Heart right ventricle (tissue), 16 donors: ENCODE measurements around the gene TMEM11. TPM values are rescaled to one million over a fixed set of nuclear protein-coding genes. Genes with fewer than 3 reads are reported as not detected.

Experiments used
- ATAC-seq, 8 donors: fragments of 200-7000 bp; cut with Tn5 transposase; one replicate each; pipeline ENCODE4 v1.9.1; 2020; ENCODE audit warnings: mild to moderate bottlenecking in 8 of 8, moderate library complexity in 8 of 8, moderate number of reproducible peaks in 1 of 8
- DNase-seq, 2 donors: peaks; one replicate each; pipeline ENCODE4 v3.0.0-alpha.2; 2020
- H3K27ac ChIP-seq, 10 donors: fragments of 200-600 bp; sonication (generic) in 2 of 10; one replicate each; pipeline versions ENCODE4 v1.5.0 to v1.8.0; 2020 to 2022; ENCODE audit warnings: mild to moderate bottlenecking in 3 of 10
- H3K27me3 ChIP-seq, 7 donors: fragments of 200-600 bp; one replicate each; pipeline ENCODE4 v1.8.0; 2021 to 2022; ENCODE audit warnings: mild to moderate bottlenecking in 2 of 7
- H3K36me3 ChIP-seq, 9 donors: fragments of 200-600 bp; sonication (generic) in 1 of 9; one replicate each; pipeline versions ENCODE4 v1.5.0 to v1.8.0; 2020 to 2022; ENCODE audit warnings: mild to moderate bottlenecking in 2 of 9
- H3K4me1 ChIP-seq, 9 donors: fragments of 200-600 bp; sonication (generic) in 1 of 9; one replicate each; pipeline versions ENCODE4 v1.5.0 to v1.8.0; 2020 to 2022; ENCODE audit warnings: mild to moderate bottlenecking in 4 of 9
- H3K4me3 ChIP-seq, 10 donors: fragments of 200-600 bp; sonication (generic) in 2 of 10; one replicate each; pipeline versions ENCODE4 v1.5.0 to v1.8.0; 2020 to 2022; ENCODE audit warnings: mild to moderate bottlenecking in 7 of 10, moderate library complexity in 2 of 10
- H3K9me3 ChIP-seq, 11 donors: fragments of 200-600 bp in 10 of 11; sonication (generic) in 2 of 11; one replicate each; pipeline versions ENCODE4 v1.5.0 to v1.8.0; 2013 to 2022; ENCODE audit warnings: mild to moderate bottlenecking in 2 of 11, control low read depth in 1 of 11, moderate library complexity in 1 of 11
- CTCF ChIP-seq, 9 donors: fragments of 200-600 bp; sonication (generic) in 2 of 9; IDR thresholded peaks; one replicate each; pipeline versions ENCODE4 v1.5.0 to v1.8.0; 2021 to 2022; ENCODE audit warnings: antibody characterized with exemption in 9 of 9, mild to moderate bottlenecking in 5 of 9, moderate library complexity in 1 of 9
- WGBS, 2 donors: extraction: QIAGEN DNeasy Blood & Tissue Kit; methylation state at CpG; one replicate each; pipeline ENCODE4 v1.1.7; 2013; ENCODE audit warnings: inconsistent platforms in 1 of 2; 5-methylcytosine and 5-hydroxymethylcytosine counted together
- intact Hi-C, 10 donors: fragments of 100-400 bp; cut with DNase I; formaldehyde crosslinking; loops; one replicate each; pipeline versions ENCODE4 v1.11.1 to v1.14.2; 2022
- polyA plus RNA-seq, 2 donors: library from polyadenylated mRNA; stranded (reverse); fragments of 200-250 nt; gene quantifications; one replicate each; pipeline ENCODE4 v1.2.3, GENCODE V29; 2013
- total RNA-seq, 10 donors: library from RNA; stranded (reverse); fragmentation: NEBNext Ultra II Directional in 3 of 10; extraction: Animal tissue kit (Norgen Biotek cat#: 25700) in 3 of 10; gene quantifications; one replicate each; pipeline versions ENCODE4 v1.2.1 to v1.2.4, GENCODE V29; 2021 to 2023
- donor health status: Arrhythmogenic right ventricular cardiomyopathy.
- donor health status: ischemic (EF 13 %, LVEDD 7.1; RV severe dilation, severe dysfunction).
- donor health status: healthy with polysubstance abuse.
- donor health status: DM: no; HTN: yes; CAD: no.
- donor health status: DM: no; HTN: no; CAD: no.
- donor health status: ischemic (EF 25% LVEDD 6.9; RV normal size, moderate dysfunction).
- donor health status: ischemic (EF 25% LVEDD 5.7; RV mildly dilated, moderate dysfunction).
- donor health status: healthy.
- donor health status: DM: yes; HTN: yes; CAD: no.
- donor health status: Ischemic cardiomyopathy.
- donor health status: ischemic (EF 35%, LVEDD 5.7; RV mildly dilated, moderate dysfunction).
- donor health status: nonischemic (EF 11% LVEDD 7.7; RV severe dilation, severe dysfunction).
- donor health status: DM: yes; HTN: yes; CAD: no.
- donor health status: PGD.
- donor health status: ischemic (EF 29% LVEDD 5.4; RV normal size, mild dysfunction).
- donor health status: nonischemic (EF 23%, LVEDD 6.1; RV moderate dilation, normal function).

The TMEM11 gene
- total and polyA plus RNA-seq, 12 donors: 20.8 to 54.1 (median 29.0) TPM

GRCh38 chr17:21171970-21172510, 41.9 kb downstream of the TMEM11 start:
- intact Hi-C loops: loop anchor here in 3 of 10 donors (5.0 kb wide), 3 partner anchors 35 to 50 kb away; no protein-coding TSS in a partner anchor
- ATAC-seq (no peak), DNase-seq (no peak)
- peak overlapping the region in 2 of 10 donors; percentile 37 to 52 for H3K27ac ChIP-seq
- H3K9me3 ChIP-seq: no peaks in the 10 kb centered on the region
- WGBS, 2 donors: 95% methylated on average over 17 of the region's 17 CpGs
- peaks cover 0 to 30% (median 0%) of the 10 kb centered on the region in 9 donors for H3K36me3 ChIP-seq
- H3K4me1 ChIP-seq: peaks cover 4 to 73% (median 50%) of the 10 kb centered on the region in 9 donors
- no peaks in the 10 kb centered on the region for H3K27me3 ChIP-seq
- no peak for TF ChIP-seq CTCF (IDR thresholded peaks at IDR 0.05)
- H3K4me3 ChIP-seq: no peak overlapping the region

- Histone ChIP-seq H3K4me3 (no peak overlapping the region), H3K36me3 (peaks cover 0 to 30% (median 0%) of the 10 kb centered on the region in 9 donors), H3K27ac (peak overlapping the region in 6 of 10 donors; percentile 0 to 60 (median 29)), H3K4me1 (peaks cover 4 to 80% (median 56%) of the 10 kb centered on the region in 9 donors), H3K27me3 (no peaks in the 10 kb centered on the region), H3K9me3 (no peaks in the 10 kb centered on the region)
- TF ChIP-seq CTCF (IDR thresholded peaks at IDR 0.05): no peak
- ATAC-seq: no peak
- no peak for DNase-seq
- intact Hi-C loops: loop anchor here in 3 of 10 donors (5.0 kb wide), 3 partner anchors 36 to 51 kb away; no protein-coding TSS in a partner anchor
- 87 to 90% methylated on average over 12 of the region's 12 CpGs for WGBS, 2 donors
Measured at GRCh38 chr17:21171309-21171922, 42.5 kb downstream of the TMEM11 start.

- peaks cover 0 to 30% (median 0%) of the 10 kb centered on the region in 9 donors for H3K36me3 ChIP-seq
- H3K27ac ChIP-seq: peak overlapping the region in 6 of 10 donors; percentile 0 to 60 (median 29)
- no peak for DNase-seq
- H3K4me3 ChIP-seq: no peak overlapping the region
- H3K9me3 ChIP-seq: no peaks in the 10 kb centered on the region
- H3K4me1 ChIP-seq: peaks cover 4 to 86% (median 61%) of the 10 kb centered on the region in 9 donors
- TF ChIP-seq CTCF (IDR thresholded peaks at IDR 0.05): no peak
- intact Hi-C loops: loop anchor here in 3 of 10 donors (5.0 kb wide), 3 partner anchors 36 to 51 kb away; no protein-coding TSS in a partner anchor
- H3K27me3 ChIP-seq: no peaks in the 10 kb centered on the region
- no peak for ATAC-seq
- 51 to 78% methylated on average over 7 of the region's 7 CpGs for WGBS, 2 donors
Measured at GRCh38 chr17:21170809-21171208, 43.2 kb downstream of the TMEM11 start.

- H3K27ac ChIP-seq: peak overlapping the region in 1 of 10 donors; percentile 7
- intact Hi-C loops: loop anchor here in 3 of 10 donors (5.0 to 10.0 kb wide), 3 partner anchors 38 to 45 kb away; partner anchors contain the start of gene TMEM11 (in 2 of the 3)
Measured at GRCh38 chr17:21169496-21169895, 44.5 kb downstream of the TMEM11 start.

More at GRCh38 chr17:21169496-21169895, 44.5 kb downstream of the TMEM11 start:
- no peak overlapping the region for H3K4me3 ChIP-seq
- 87 to 91% methylated on average over 7 of the region's 7 CpGs for WGBS, 2 donors
- DNase-seq (no peak), ATAC-seq (no peak)
- no peaks in the 10 kb centered on the region for H3K27me3 ChIP-seq
- peaks cover 0 to 26% (median 0%) of the 10 kb centered on the region in 9 donors for H3K36me3 ChIP-seq
- no peaks in the 10 kb centered on the region for H3K9me3 ChIP-seq
- peaks cover 4 to 92% (median 57%) of the 10 kb centered on the region in 9 donors for H3K4me1 ChIP-seq
- no peak for TF ChIP-seq CTCF (IDR thresholded peaks at IDR 0.05)
